ENCODE results near the gene ITPKA. TPM values are rescaled to one million over a fixed set of nuclear protein-coding genes. Genes with fewer than 3 reads are reported as not detected.

ITPKA gene
- 0.46 TPM for polyA plus RNA-seq (2013, experiment 1 of 2)
- 0.47 TPM for polyA plus RNA-seq (2013, experiment 2 of 2)

- peak within 1 kb of the TSS; percentile 53 to 82 for H3K4me3 ChIP-seq (ENCODE audit: low read length in 2 of 2)
- H2AK5ac ChIP-seq (ENCODE audit: low read depth, low read length) = no peak within 1 kb of the TSS
- H3K27me3 ChIP-seq (ENCODE audit: control insufficient read depth in 3 of 3, insufficient read depth in 3 of 3, low read depth in 1 of 3, low read length in 3 of 3) = peaks cover 25 to 63% (median 44%) of the 10 kb centered on the region in 3 experiments
- H3K9ac ChIP-seq (ENCODE audit: low read depth, low read length, poor library complexity) = peak within 1 kb of the TSS; percentile 83
- peak within 1 kb of the TSS; percentile 68 for H3K27ac ChIP-seq (replicated peaks; ENCODE audit: low read length)
- peak within 1 kb of the TSS; percentile 55 for H2BK15ac ChIP-seq (ENCODE audit: low read length)
- H4K8ac ChIP-seq (ENCODE audit: low read depth, low read length) = no peak within 1 kb of the TSS
- peak within 1 kb of the TSS; percentile 70 for H3K23ac ChIP-seq (ENCODE audit: low read depth, low read length, poor library complexity)
- H3K4ac ChIP-seq (ENCODE audit: low read length) = no peak within 1 kb of the TSS
- peak within 1 kb of the TSS; percentile 93 for H3K18ac ChIP-seq (ENCODE audit: low read length)
- peak; percentile 73 for DNase-seq (ENCODE audit: low spot score)
- H2AFZ ChIP-seq (ENCODE audit: low read length) = peak within 1 kb of the TSS; percentile 96
- H3K4me2 ChIP-seq (ENCODE audit: insufficient read depth, low read length, poor library complexity, severe bottlenecking) = peak within 1 kb of the TSS; percentile 87
- no CpG with 5 or more reads among the region's 60 CpGs for WGBS, 2 donors (ENCODE audit: extremely low coverage in 2 of 2, insufficient read length in 2 of 2, insufficient replicate concordance in 1 of 2)
- H3K14ac ChIP-seq (ENCODE audit: low read length) = peak within 1 kb of the TSS; percentile 63
- H3K9me3 ChIP-seq (replicated peaks in 1 of 2; ENCODE audit: control insufficient read depth in 2 of 2, insufficient read depth in 1 of 2, low read depth in 1 of 2, low read length in 2 of 2) = no peaks in the 10 kb centered on the region
- H3K4me1 ChIP-seq (ENCODE audit: control insufficient read depth in 2 of 2, insufficient read depth in 1 of 2, low read depth in 1 of 2, low read length in 2 of 2) = peaks cover 9 to 22% of the 10 kb centered on the region in 2 donors
- H2BK120ac ChIP-seq (ENCODE audit: low read depth, low read length) = peak within 1 kb of the TSS; percentile 19
- H2BK12ac ChIP-seq (ENCODE audit: low read length) = no peak within 1 kb of the TSS
- no peaks in the 10 kb centered on the region for H3K36me3 ChIP-seq (replicated peaks in 1 of 2; ENCODE audit: control insufficient read depth in 2 of 2, insufficient read depth in 2 of 2, low read length in 2 of 2)
- no peak within 1 kb of the TSS for H2BK5ac ChIP-seq (ENCODE audit: low read length)
- no peaks in the 10 kb centered on the region for H3K79me1 ChIP-seq (ENCODE audit: low read depth, low read length)
- no peak within 1 kb of the TSS for H4K91ac ChIP-seq (ENCODE audit: low read depth, low read length, poor library complexity)
Measured at GRCh38 chr15:41493205-41493901, at the start of gene ITPKA. Gene ITPKA, plus strand, starts transcription at chr15:41493874. Its CDS starts 54 bp downstream, at chr15:41493928.

- H3K4me3 ChIP-seq (ENCODE audit: low read length in 2 of 2) = no peak overlapping the region
- no peak overlapping the region for H2BK12ac ChIP-seq (ENCODE audit: low read length)
- DNase-seq (ENCODE audit: low spot score) = no peak
- no peaks in the 10 kb centered on the region for H3K9me3 ChIP-seq (replicated peaks in 1 of 2; ENCODE audit: control insufficient read depth in 2 of 2, insufficient read depth in 1 of 2, low read depth in 1 of 2, low read length in 2 of 2)
- no peak overlapping the region for H3K23ac ChIP-seq (ENCODE audit: low read depth, low read length, poor library complexity)
- no peak overlapping the region for H2AFZ ChIP-seq (ENCODE audit: low read length)
- no peak overlapping the region for H3K18ac ChIP-seq (ENCODE audit: low read length)
- no peak overlapping the region for H2BK120ac ChIP-seq (ENCODE audit: low read depth, low read length)
- no peak overlapping the region for H3K14ac ChIP-seq (ENCODE audit: low read length)
- no peak overlapping the region for H3K27ac ChIP-seq (replicated peaks; ENCODE audit: low read length)
- H2BK5ac ChIP-seq (ENCODE audit: low read length) = no peak overlapping the region
- H3K4me1 ChIP-seq (ENCODE audit: control insufficient read depth in 2 of 2, insufficient read depth in 1 of 2, low read depth in 1 of 2, low read length in 2 of 2) = no peaks in the 10 kb centered on the region
- H3K36me3 ChIP-seq (replicated peaks in 1 of 2; ENCODE audit: control insufficient read depth in 2 of 2, insufficient read depth in 2 of 2, low read length in 2 of 2) = peaks cover 6 to 76% of the 10 kb centered on the region in 2 donors
- no peak overlapping the region for H4K8ac ChIP-seq (ENCODE audit: low read depth, low read length)
- no peaks in the 10 kb centered on the region for H3K27me3 ChIP-seq (ENCODE audit: control insufficient read depth in 3 of 3, insufficient read depth in 3 of 3, low read depth in 1 of 3, low read length in 3 of 3)
- no peak overlapping the region for H2AK5ac ChIP-seq (ENCODE audit: low read depth, low read length)
- H3K79me1 ChIP-seq (ENCODE audit: low read depth, low read length) = no peaks in the 10 kb centered on the region
- no peak overlapping the region for H3K9ac ChIP-seq (ENCODE audit: low read depth, low read length, poor library complexity)
- no peak overlapping the region for H2BK15ac ChIP-seq (ENCODE audit: low read length)
- no peak overlapping the region for H3K4ac ChIP-seq (ENCODE audit: low read length)
- no peak overlapping the region for H3K4me2 ChIP-seq (ENCODE audit: insufficient read depth, low read length, poor library complexity, severe bottlenecking)
- H4K91ac ChIP-seq (ENCODE audit: low read depth, low read length, poor library complexity) = no peak overlapping the region
Measured at GRCh38 chr15:41445399-41445798, 48.3 kb upstream of the ITPKA start.

GRCh38 chr15:41462084-41462795, 31.4 kb upstream of the ITPKA start:
- Histone ChIP-seq H3K23ac (ENCODE audit: low read depth, low read length, poor library complexity) (no peak overlapping the region), H2BK12ac (ENCODE audit: low read length) (no peak overlapping the region), H3K79me1 (ENCODE audit: low read depth, low read length) (no peaks in the 10 kb centered on the region), H3K4ac (ENCODE audit: low read length) (no peak overlapping the region), H2AK5ac (ENCODE audit: low read depth, low read length) (no peak overlapping the region), H3K9ac (ENCODE audit: low read depth, low read length, poor library complexity) (no peak overlapping the region), H3K4me1 (ENCODE audit: control insufficient read depth in 2 of 2, insufficient read depth in 1 of 2, low read depth in 1 of 2, low read length in 2 of 2) (no peaks in the 10 kb centered on the region), H3K18ac (ENCODE audit: low read length) (no peak overlapping the region), H2BK15ac (ENCODE audit: low read length) (no peak overlapping the region), H2BK120ac (ENCODE audit: low read depth, low read length) (no peak overlapping the region), H2AFZ (ENCODE audit: low read length) (no peak overlapping the region), H3K14ac (ENCODE audit: low read length) (no peak overlapping the region), H4K8ac (ENCODE audit: low read depth, low read length) (no peak overlapping the region), H3K9me3 (replicated peaks in 1 of 2; ENCODE audit: control insufficient read depth in 2 of 2, insufficient read depth in 1 of 2, low read depth in 1 of 2, low read length in 2 of 2) (peaks cover 0 to 3% of the 10 kb centered on the region in 2 donors), H3K27ac (replicated peaks; ENCODE audit: low read length) (no peak overlapping the region), H4K91ac (ENCODE audit: low read depth, low read length, poor library complexity) (no peak overlapping the region), H3K27me3 (ENCODE audit: control insufficient read depth in 3 of 3, insufficient read depth in 3 of 3, low read depth in 1 of 3, low read length in 3 of 3) (no peaks in the 10 kb centered on the region), H3K4me3 (ENCODE audit: low read length in 2 of 2) (no peak overlapping the region), H2BK5ac (ENCODE audit: low read length) (no peak overlapping the region), H3K4me2 (ENCODE audit: insufficient read depth, low read length, poor library complexity, severe bottlenecking) (no peak overlapping the region), H3K36me3 (replicated peaks in 1 of 2; ENCODE audit: control insufficient read depth in 2 of 2, insufficient read depth in 2 of 2, low read length in 2 of 2) (peaks cover 27 to 92% of the 10 kb centered on the region in 2 donors)
- DNase-seq (ENCODE audit: low spot score) = no peak
- WGBS, 2 donors (ENCODE audit: extremely low coverage in 2 of 2, insufficient read length in 2 of 2, insufficient replicate concordance in 1 of 2) = no CpG with 5 or more reads among the region's 4 CpGs

- H3K79me1 ChIP-seq (ENCODE audit: low read depth, low read length) = no peaks in the 10 kb centered on the region
- H2AFZ ChIP-seq (ENCODE audit: low read length) = no peak overlapping the region
- no peak overlapping the region for H3K18ac ChIP-seq (ENCODE audit: low read length)
- DNase-seq (ENCODE audit: low spot score) = no peak
- H3K27ac ChIP-seq (replicated peaks; ENCODE audit: low read length) = no peak overlapping the region
- no peak overlapping the region for H3K4me3 ChIP-seq (ENCODE audit: low read length in 2 of 2)
- no peak overlapping the region for H3K4me2 ChIP-seq (ENCODE audit: insufficient read depth, low read length, poor library complexity, severe bottlenecking)
- H2BK120ac ChIP-seq (ENCODE audit: low read depth, low read length) = no peak overlapping the region
- no peak overlapping the region for H2BK12ac ChIP-seq (ENCODE audit: low read length)
- H2BK5ac ChIP-seq (ENCODE audit: low read length) = no peak overlapping the region
- no peak overlapping the region for H4K8ac ChIP-seq (ENCODE audit: low read depth, low read length)
- H3K23ac ChIP-seq (ENCODE audit: low read depth, low read length, poor library complexity) = no peak overlapping the region
- H3K9me3 ChIP-seq (replicated peaks in 1 of 2; ENCODE audit: control insufficient read depth in 2 of 2, insufficient read depth in 1 of 2, low read depth in 1 of 2, low read length in 2 of 2) = no peaks in the 10 kb centered on the region
- H3K36me3 ChIP-seq (replicated peaks in 1 of 2; ENCODE audit: control insufficient read depth in 2 of 2, insufficient read depth in 2 of 2, low read length in 2 of 2) = peaks cover 29 to 91% of the 10 kb centered on the region in 2 donors
- no peak overlapping the region for H3K14ac ChIP-seq (ENCODE audit: low read length)
- no peak overlapping the region for H3K9ac ChIP-seq (ENCODE audit: low read depth, low read length, poor library complexity)
- H2BK15ac ChIP-seq (ENCODE audit: low read length) = no peak overlapping the region
- no peak overlapping the region for H4K91ac ChIP-seq (ENCODE audit: low read depth, low read length, poor library complexity)
- WGBS, 2 donors (ENCODE audit: extremely low coverage in 2 of 2, insufficient read length in 2 of 2, insufficient replicate concordance in 1 of 2) = no CpG with 5 or more reads among the region's 9 CpGs
- no peak overlapping the region for H2AK5ac ChIP-seq (ENCODE audit: low read depth, low read length)
- H3K27me3 ChIP-seq (ENCODE audit: control insufficient read depth in 3 of 3, insufficient read depth in 3 of 3, low read depth in 1 of 3, low read length in 3 of 3) = no peaks in the 10 kb centered on the region
- no peak overlapping the region for H3K4ac ChIP-seq (ENCODE audit: low read length)
- no peaks in the 10 kb centered on the region for H3K4me1 ChIP-seq (ENCODE audit: control insufficient read depth in 2 of 2, insufficient read depth in 1 of 2, low read depth in 1 of 2, low read length in 2 of 2)
Measured at GRCh38 chr15:41464889-41465580, 28.6 kb upstream of the ITPKA start.

Data from neuronal stem cell (in vitro differentiated cells).